Immature natural killer cell (primary cell): ENCODE measurements around the gene PHF12. TPM values are rescaled to one million over a fixed set of nuclear protein-coding genes. Genes with fewer than 3 reads are reported as not detected.

Experiments used
- DNase-seq, 3 donors: peaks; one replicate each; pipeline ENCODE4 v3.0.0; 2022; ENCODE audit warnings: mixed read lengths in 1 of 3
- H3K27ac Mint-ChIP-seq, 6 donors: one replicate each; pipeline ENCODE4 v1.8.0; 2020; ENCODE audit warnings: mixed read lengths in 6 of 6, mild to moderate bottlenecking in 5 of 6, inconsistent platforms in 4 of 6, moderate library complexity in 3 of 6
- H3K27me3 Mint-ChIP-seq, 3 donors: one replicate each; pipeline ENCODE4 v1.8.0; 2020 to 2021; ENCODE audit warnings: low read depth in 3 of 3, mild to moderate bottlenecking in 3 of 3, mixed read lengths in 3 of 3, moderate library complexity in 3 of 3, inconsistent platforms in 1 of 3
- H3K36me3 Mint-ChIP-seq, 3 donors: one replicate each; pipeline ENCODE4 v1.8.0; 2020; ENCODE audit warnings: mixed read lengths in 3 of 3, inconsistent platforms in 2 of 3, mild to moderate bottlenecking in 2 of 3
- H3K4me1 Mint-ChIP-seq, 2 donors: one replicate each; pipeline ENCODE4 v1.8.0; 2020; ENCODE audit warnings: inconsistent platforms in 2 of 2, mild to moderate bottlenecking in 2 of 2, mixed read lengths in 2 of 2, moderate library complexity in 1 of 2
- H3K4me3 Mint-ChIP-seq, 5 donors: one replicate each; pipeline ENCODE4 v1.8.0; 2020; ENCODE audit warnings: mild to moderate bottlenecking in 5 of 5, mixed read lengths in 5 of 5, inconsistent platforms in 3 of 5, moderate library complexity in 3 of 5
- H3K9me3 Mint-ChIP-seq, 6 donors: one replicate each; pipeline ENCODE4 v1.8.0; 2020; ENCODE audit warnings: mild to moderate bottlenecking in 6 of 6, mixed read lengths in 6 of 6, inconsistent platforms in 4 of 6, moderate library complexity in 3 of 6
- polyA plus RNA-seq, 3 donors: library from polyadenylated mRNA; unstranded; fragments of 300-500 nt; fragmentation: Illumina TruSeq; gene quantifications; one replicate each; pipeline ENCODE4 v1.2.3, GENCODE V29; 2021

PHF12 gene
- polyA plus RNA-seq, 3 donors from 2014 or later, result 1.2 to 15.3 (median 3.9) TPM

GRCh38 chr17:28985950-28986713 is 34.8 kb upstream of the PHF12 start:
- H3K27ac Mint-ChIP-seq, result no peak overlapping the region
- DNase-seq, result no peak
- peaks cover 0 to 16% (median 8%) of the 10 kb centered on the region in 3 donors for H3K27me3 Mint-ChIP-seq
- no peaks in the 10 kb centered on the region for H3K9me3 Mint-ChIP-seq
- no peaks in the 10 kb centered on the region for H3K36me3 Mint-ChIP-seq
- H3K4me3 Mint-ChIP-seq, result no peak overlapping the region
- peaks cover 24 to 29% of the 10 kb centered on the region in 2 donors for H3K4me1 Mint-ChIP-seq

GRCh38 chr17:28983286-28984230 is 32.2 kb upstream of the PHF12 start:
- no peak for DNase-seq
- peaks cover 24 to 32% of the 10 kb centered on the region in 2 donors for H3K4me1 Mint-ChIP-seq
- peak overlapping the region in 3 of 5 donors; percentile 35 to 76 (median 70) for H3K4me3 Mint-ChIP-seq
- H3K27ac Mint-ChIP-seq, result peak overlapping the region; percentile 93 to 100 (median 98)
- no peaks in the 10 kb centered on the region for H3K9me3 Mint-ChIP-seq
- no peaks in the 10 kb centered on the region for H3K36me3 Mint-ChIP-seq
- peaks cover 0 to 17% (median 11%) of the 10 kb centered on the region in 3 donors for H3K27me3 Mint-ChIP-seq

GRCh38 chr17:28982131-28982793 is 30.9 kb upstream of the PHF12 start:
- Mint-ChIP-seq H3K27ac (peak overlapping the region; percentile 93 to 100 (median 98)), H3K4me3 (peak overlapping the region; percentile 34 to 77 (median 70)), H3K36me3 (no peaks in the 10 kb centered on the region), H3K9me3 (no peaks in the 10 kb centered on the region), H3K4me1 (peaks cover 24 to 32% of the 10 kb centered on the region in 2 donors), H3K27me3 (peaks cover 2 to 17% (median 9%) of the 10 kb centered on the region in 3 donors)
- DNase-seq, result peak; percentile 89 to 90 (median 90)

GRCh38 chr17:28978356-28978964 is 27.1 kb upstream of the PHF12 start:
- H3K9me3 Mint-ChIP-seq, result no peaks in the 10 kb centered on the region
- peaks cover 2 to 16% (median 9%) of the 10 kb centered on the region in 3 donors for H3K27me3 Mint-ChIP-seq
- no peak overlapping the region for H3K4me3 Mint-ChIP-seq
- peak overlapping the region in 5 of 6 donors; percentile 54 to 100 (median 72) for H3K27ac Mint-ChIP-seq
- DNase-seq, result no peak
- H3K36me3 Mint-ChIP-seq, result no peaks in the 10 kb centered on the region
- H3K4me1 Mint-ChIP-seq, result peaks cover 19 to 24% of the 10 kb centered on the region in 2 donors

GRCh38 chr17:28977659-28978355 is 26.5 kb upstream of the PHF12 start:
- DNase-seq, result no peak
- Mint-ChIP-seq H3K9me3 (no peaks in the 10 kb centered on the region), H3K27me3 (peaks cover 2 to 16% (median 8%) of the 10 kb centered on the region in 3 donors), H3K27ac (peak overlapping the region in 5 of 6 donors; percentile 54 to 100 (median 72)), H3K4me3 (no peak overlapping the region), H3K36me3 (no peaks in the 10 kb centered on the region), H3K4me1 (peaks cover 12 to 17% of the 10 kb centered on the region in 2 donors)

GRCh38 chr17:28975646-28976045 is 24.3 kb upstream of the PHF12 start:
- H3K36me3 Mint-ChIP-seq, result no peaks in the 10 kb centered on the region
- H3K27ac Mint-ChIP-seq, result peak overlapping the region in 1 of 6 donors; percentile 17
- H3K9me3 Mint-ChIP-seq, result no peaks in the 10 kb centered on the region
- DNase-seq, result no peak
- peaks cover 0 to 3% of the 10 kb centered on the region in 2 donors for H3K4me1 Mint-ChIP-seq
- H3K27me3 Mint-ChIP-seq, result peaks cover 0 to 6% (median 3%) of the 10 kb centered on the region in 3 donors
- H3K4me3 Mint-ChIP-seq, result no peak overlapping the region

GRCh38 chr17:28975031-28975430 is 23.7 kb upstream of the PHF12 start:
- Mint-ChIP-seq H3K27me3 (peaks cover 0 to 5% (median 3%) of the 10 kb centered on the region in 3 donors), H3K27ac (no peak overlapping the region), H3K9me3 (no peaks in the 10 kb centered on the region), H3K4me3 (no peak overlapping the region), H3K4me1 (peaks cover 0 to 3% of the 10 kb centered on the region in 2 donors), H3K36me3 (no peaks in the 10 kb centered on the region)
- no peak for DNase-seq

- Mint-ChIP-seq H3K4me1 (peaks cover 0 to under 1% of the 10 kb centered on the region in 2 donors), H3K9me3 (no peaks in the 10 kb centered on the region), H3K27ac (peak overlapping the region in 1 of 6 donors; percentile 45), H3K4me3 (no peak overlapping the region), H3K27me3 (peaks cover 0 to 4% (median 3%) of the 10 kb centered on the region in 3 donors), H3K36me3 (no peaks in the 10 kb centered on the region)
- no peak for DNase-seq
Observed at GRCh38 chr17:28974451-28974850, 23.1 kb upstream of the PHF12 start.

GRCh38 chr17:28973425-28973824 is 22.1 kb upstream of the PHF12 start:
- H3K36me3 Mint-ChIP-seq, result no peaks in the 10 kb centered on the region
- no peaks in the 10 kb centered on the region for H3K9me3 Mint-ChIP-seq
- H3K4me3 Mint-ChIP-seq, result no peak overlapping the region
- no peak overlapping the region for H3K27ac Mint-ChIP-seq
- no peak for DNase-seq
- H3K27me3 Mint-ChIP-seq, result peaks cover 0 to 3% (median 0%) of the 10 kb centered on the region in 3 donors
- H3K4me1 Mint-ChIP-seq, result no peaks in the 10 kb centered on the region

- H3K27ac Mint-ChIP-seq, result peak overlapping the region in 1 of 6 donors; percentile 65
- H3K9me3 Mint-ChIP-seq, result no peaks in the 10 kb centered on the region
Observed at GRCh38 chr17:28972437-28972836, 21.1 kb upstream of the PHF12 start.

GRCh38 chr17:28970879-28971278 is 19.6 kb upstream of the PHF12 start:
- H3K27ac Mint-ChIP-seq, result peak overlapping the region in 1 of 6 donors; percentile 71
- H3K4me1 Mint-ChIP-seq, result no peaks in the 10 kb centered on the region
- H3K27me3 Mint-ChIP-seq, result peaks cover 0 to 6% (median 3%) of the 10 kb centered on the region in 3 donors
- no peaks in the 10 kb centered on the region for H3K36me3 Mint-ChIP-seq
- no peaks in the 10 kb centered on the region for H3K9me3 Mint-ChIP-seq
- no peak for DNase-seq
- H3K4me3 Mint-ChIP-seq, result no peak overlapping the region

More at GRCh38 chr17:28972437-28972836, 21.1 kb upstream of the PHF12 start:
- Mint-ChIP-seq H3K27me3 (peaks cover 0 to 3% (median 0%) of the 10 kb centered on the region in 3 donors), H3K4me3 (no peak overlapping the region), H3K4me1 (no peaks in the 10 kb centered on the region), H3K36me3 (no peaks in the 10 kb centered on the region)
- no peak for DNase-seq

- Mint-ChIP-seq H3K9me3 (no peaks in the 10 kb centered on the region), H3K27ac (peak overlapping the region in 1 of 6 donors; percentile 35)
Observed at GRCh38 chr17:28969706-28970393, 18.5 kb upstream of the PHF12 start.

More at GRCh38 chr17:28969706-28970393, 18.5 kb upstream of the PHF12 start:
- Mint-ChIP-seq H3K4me3 (no peak overlapping the region), H3K36me3 (no peaks in the 10 kb centered on the region), H3K27me3 (peaks cover 3 to 6% (median 4%) of the 10 kb centered on the region in 3 donors), H3K4me1 (no peaks in the 10 kb centered on the region)
- DNase-seq, result no peak
